ENCODE data around the gene KLHL10. TPM values are rescaled to one million over a fixed set of nuclear protein-coding genes. Genes with fewer than 3 reads are reported as not detected.
A peak's percentile ranks its signal among the peaks of the same experiment; 100 is the strongest.

KLHL10 gene
- total and polyA plus RNA-seq, 3 experiments from 2014 or later = 0.24 TPM; not detected in 2

- H3K9me3 Mint-ChIP-seq = no peaks in the 10 kb centered on the region
- DNase-seq = no peak
- H3K36me3 ChIP-seq (ENCODE audit: insufficient read depth, low read length) = no peaks in the 10 kb centered on the region
- peaks cover 4 to 6% (median 5%) of the 10 kb centered on the region in 3 donors for H3K4me1 Mint-ChIP-seq
- H3K27ac ChIP-seq (ENCODE audit: low read depth, low read length) = no peak overlapping the region
- ChIA-PET CTCF (interaction anchor here (0.7 to 2.2 kb wide), 13 partner anchors 11 to 75 kb away, joined by 3 to 15 read pairs (median 4); partner anchors contain the start of genes KLHL11 and P3H4), POLR2A (no interaction called here)
- no peaks in the 10 kb centered on the region for H3K36me3 Mint-ChIP-seq
- no peak overlapping the region for H3K4me3 Mint-ChIP-seq
- H3K27me3 ChIP-seq (ENCODE audit: insufficient read depth, low read length, poor library complexity, severe bottlenecking) = no peaks in the 10 kb centered on the region
- H3K4me1 ChIP-seq (ENCODE audit: insufficient read depth, low read length) = no peaks in the 10 kb centered on the region
- no peak overlapping the region for H3K27ac Mint-ChIP-seq
- no peaks in the 10 kb centered on the region for H3K9me3 ChIP-seq (ENCODE audit: low read length)
- peaks cover 5 to 8% of the 10 kb centered on the region in 2 donors for H3K27me3 Mint-ChIP-seq
- no peak overlapping the region for H3K4me3 ChIP-seq (ENCODE audit: low read length)
Observed at GRCh38 chr17:41800601-41801373, 36.8 kb upstream of the KLHL10 start.

- Histone ChIP-seq H3K27ac (ENCODE audit: low read depth, low read length) (no peak overlapping the region), H3K4me1 (ENCODE audit: insufficient read depth, low read length) (no peaks in the 10 kb centered on the region), H3K4me3 (ENCODE audit: low read length) (no peak overlapping the region), H3K36me3 (ENCODE audit: insufficient read depth, low read length) (no peaks in the 10 kb centered on the region), H3K27me3 (ENCODE audit: insufficient read depth, low read length, poor library complexity, severe bottlenecking) (no peaks in the 10 kb centered on the region), H3K9me3 (ENCODE audit: low read length) (no peaks in the 10 kb centered on the region)
- H3K27ac Mint-ChIP-seq = peak overlapping the region in 5 of 8 donors; percentile 25 to 42 (median 35)
- H3K4me1 Mint-ChIP-seq = peaks cover 4 to 6% (median 5%) of the 10 kb centered on the region in 3 donors
- POLR2A ChIA-PET = interaction anchor here (1.5 kb wide), 1 partner anchor 10 kb away, joined by 3 read pairs; the partner anchor contains the start of gene P3H4
- H3K9me3 Mint-ChIP-seq = no peaks in the 10 kb centered on the region
- CTCF ChIA-PET = interaction anchor here (0.7 to 2.2 kb wide), 16 partner anchors 9 to 92 kb away, joined by 3 to 15 read pairs (median 4); partner anchors contain the start of genes KLHL11 and P3H4
- peaks cover 6 to 8% of the 10 kb centered on the region in 2 donors for H3K27me3 Mint-ChIP-seq
- peak; percentile 52 to 76 (median 61) for DNase-seq
- no peak overlapping the region for H3K4me3 Mint-ChIP-seq
- H3K36me3 Mint-ChIP-seq = peaks cover 0 to 2% (median 0%) of the 10 kb centered on the region in 3 donors
Observed at GRCh38 chr17:41801374-41802271, 36.0 kb upstream of the KLHL10 start.

GRCh38 chr17:41803049-41804020, 34.3 kb upstream of the KLHL10 start:
- Mint-ChIP-seq H3K9me3 (no peaks in the 10 kb centered on the region), H3K27me3 (peaks cover 4 to 8% of the 10 kb centered on the region in 2 donors), H3K27ac (no peak overlapping the region), H3K4me3 (no peak overlapping the region), H3K36me3 (peaks cover 0 to 3% (median 0%) of the 10 kb centered on the region in 3 donors), H3K4me1 (peaks cover 4 to 6% (median 5%) of the 10 kb centered on the region in 3 donors)
- no peak for DNase-seq
- no peak overlapping the region for H3K4me3 ChIP-seq (ENCODE audit: low read length)
- H3K4me1 ChIP-seq (ENCODE audit: insufficient read depth, low read length) = no peaks in the 10 kb centered on the region
- no peaks in the 10 kb centered on the region for H3K27me3 ChIP-seq (ENCODE audit: insufficient read depth, low read length, poor library complexity, severe bottlenecking)
- POLR2A ChIA-PET = interaction anchor here (1.5 kb wide), 1 partner anchor 8 kb away, joined by 3 read pairs; the partner anchor contains the start of gene P3H4
- H3K36me3 ChIP-seq (ENCODE audit: insufficient read depth, low read length) = no peaks in the 10 kb centered on the region
- CTCF ChIA-PET = interaction anchor here (2.1 to 2.2 kb wide), 2 partner anchors 8 to 66 kb away, joined by 12 to 15 read pairs; partner anchors contain the start of gene P3H4
- H3K9me3 ChIP-seq (ENCODE audit: low read length) = no peaks in the 10 kb centered on the region
- no peak overlapping the region for H3K27ac ChIP-seq (ENCODE audit: low read depth, low read length)

GRCh38 chr17:41806685-41807445, 30.8 kb upstream of the KLHL10 start:
- H3K9me3 Mint-ChIP-seq = no peaks in the 10 kb centered on the region
- H3K27ac ChIP-seq (ENCODE audit: low read depth, low read length) = no peak overlapping the region
- no peaks in the 10 kb centered on the region for H3K36me3 ChIP-seq (ENCODE audit: insufficient read depth, low read length)
- no peak overlapping the region for H3K27ac Mint-ChIP-seq
- CTCF ChIA-PET = no interaction called here
- H3K4me3 ChIP-seq (ENCODE audit: low read length) = no peak overlapping the region
- no peaks in the 10 kb centered on the region for H3K9me3 ChIP-seq (ENCODE audit: low read length)
- H3K4me3 Mint-ChIP-seq = peak overlapping the region in 1 of 7 donors; percentile 54
- H3K27me3 ChIP-seq (ENCODE audit: insufficient read depth, low read length, poor library complexity, severe bottlenecking) = no peaks in the 10 kb centered on the region
- peaks cover 15 to 22% (median 15%) of the 10 kb centered on the region in 3 donors for H3K4me1 Mint-ChIP-seq
- H3K4me1 ChIP-seq (ENCODE audit: insufficient read depth, low read length) = peaks cover 19% of the 10 kb centered on the region
- peaks cover 0 to 3% (median 2%) of the 10 kb centered on the region in 3 donors for H3K36me3 Mint-ChIP-seq
- H3K27me3 Mint-ChIP-seq = peaks cover 0 to 1% of the 10 kb centered on the region in 2 donors
- POLR2A ChIA-PET = interaction anchor here (0.7 kb wide), 1 partner anchor 40 kb away, joined by 3 read pairs; no protein-coding TSS in a partner anchor
- no peak for DNase-seq

GRCh38 chr17:41810659-41811548, 26.7 kb upstream of the KLHL10 start:
- peaks cover 0 to 9% of the 10 kb centered on the region in 2 donors for H3K27me3 Mint-ChIP-seq
- peak overlapping the region; percentile 41 to 94 (median 85) for H3K4me3 Mint-ChIP-seq
- H3K27ac ChIP-seq (ENCODE audit: low read depth, low read length) = no peak overlapping the region
- H3K27ac Mint-ChIP-seq = peak overlapping the region in 3 of 8 donors; percentile 72 to 88 (median 85)
- H3K36me3 Mint-ChIP-seq = peaks cover 0 to 6% (median 2%) of the 10 kb centered on the region in 3 donors
- H3K4me1 ChIP-seq (ENCODE audit: insufficient read depth, low read length) = peaks cover 28% of the 10 kb centered on the region
- POLR2A ChIA-PET = interaction anchor here (0.6 to 1.3 kb wide), 5 partner anchors 9 to 122 kb away, joined by 3 to 5 read pairs (median 4); partner anchors contain the start of genes EIF1 and KLHL11
- CTCF ChIA-PET = interaction anchor here (0.7 to 2.8 kb wide), 20 partner anchors 9 to 206 kb away, joined by 3 to 15 read pairs (median 3); partner anchors contain the start of genes DNAJC7, JUP and KLHL11
- H3K9me3 Mint-ChIP-seq = no peaks in the 10 kb centered on the region
- peak in 1 of 5 donors; percentile 55 for DNase-seq
- peak overlapping the region; percentile 65 for H3K4me3 ChIP-seq (ENCODE audit: low read length)
- no peaks in the 10 kb centered on the region for H3K27me3 ChIP-seq (ENCODE audit: insufficient read depth, low read length, poor library complexity, severe bottlenecking)
- peaks cover 25 to 34% (median 25%) of the 10 kb centered on the region in 3 donors for H3K4me1 Mint-ChIP-seq
- no peaks in the 10 kb centered on the region for H3K36me3 ChIP-seq (ENCODE audit: insufficient read depth, low read length)
- no peaks in the 10 kb centered on the region for H3K9me3 ChIP-seq (ENCODE audit: low read length)
